Muscle layer of duodenum (tissue), 2 donors: ENCODE results near the gene PCDH9.

Experiments used
- H3K27ac ChIP-seq: one replicate; pipeline ENCODE4 v1.7.0; 2013; ENCODE audit warnings: mild to moderate bottlenecking, low read length
- H3K27me3 ChIP-seq: one replicate; pipeline ENCODE4 v1.7.0; 2013; ENCODE audit warnings: low read depth, mild to moderate bottlenecking, control low read depth, low read length
- H3K36me3 ChIP-seq, 2 donors: one replicate each; pipeline ENCODE4 v1.7.0; 2013; ENCODE audit warnings: low read length in 2 of 2, control low read depth in 1 of 2, mild to moderate bottlenecking in 1 of 2; ENCODE audit not compliant: insufficient read depth in 2 of 2, control insufficient read depth in 1 of 2
- H3K4me1 ChIP-seq, 2 donors: one replicate each; pipeline ENCODE4 v1.7.0; 2013; ENCODE audit warnings: low read length in 2 of 2, mild to moderate bottlenecking in 2 of 2, control low read depth in 1 of 2, moderate library complexity in 1 of 2; ENCODE audit not compliant: insufficient read depth in 2 of 2, control insufficient read depth in 1 of 2
- H3K4me3 ChIP-seq, 2 donors: one replicate each; pipeline ENCODE4 v1.7.0; 2013; ENCODE audit warnings: low read length in 2 of 2, low read depth in 1 of 2, mild to moderate bottlenecking in 1 of 2
- H3K9me3 ChIP-seq, 2 donors: one replicate each; pipeline ENCODE4 v1.7.0; 2013; ENCODE audit warnings: low read length in 2 of 2, control low read depth in 1 of 2, mild to moderate bottlenecking in 1 of 2; ENCODE audit not compliant: control insufficient read depth in 1 of 2
- donor health status: healthy.

Gene PCDH9

GRCh38 chr13:66830940-66831716, 399.0 kb downstream of the PCDH9 start:
- H3K27ac ChIP-seq: no peak overlapping the region
- H3K4me1 ChIP-seq: no peaks in the 10 kb centered on the region
- H3K36me3 ChIP-seq: no peaks in the 10 kb centered on the region
- H3K27me3 ChIP-seq: no peaks in the 10 kb centered on the region
- no peaks in the 10 kb centered on the region for H3K9me3 ChIP-seq
- H3K4me3 ChIP-seq: no peak overlapping the region

DNA sequence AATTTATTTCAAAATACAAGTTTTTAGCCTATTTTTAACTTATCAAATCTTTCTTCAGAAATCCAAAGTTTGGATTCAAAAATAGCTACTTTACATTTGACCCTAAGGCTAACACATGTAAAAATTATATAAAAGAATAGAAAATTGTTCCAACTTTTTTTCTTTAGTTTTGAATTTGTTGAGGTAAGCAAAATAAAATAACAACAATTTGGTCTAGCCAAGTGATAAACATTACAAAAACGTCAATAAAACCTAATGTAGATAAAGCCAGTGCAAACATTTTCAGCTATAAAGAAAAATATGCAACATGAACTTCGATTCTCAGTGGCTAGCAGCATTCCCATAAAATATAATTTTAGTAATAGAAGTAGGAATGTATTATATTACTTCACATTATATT, 400.3 kb downstream of the PCDH9 start:
- Histone ChIP-seq H3K27me3 (no peaks in the 10 kb centered on the region), H3K4me3 (no peak overlapping the region), H3K27ac (no peak overlapping the region), H3K9me3 (no peaks in the 10 kb centered on the region), H3K4me1 (no peaks in the 10 kb centered on the region), H3K36me3 (no peaks in the 10 kb centered on the region)

GRCh38 chr13:66826398-66826797, 403.7 kb downstream of the PCDH9 start:
- Histone ChIP-seq H3K4me1 (no peaks in the 10 kb centered on the region), H3K27ac (no peak overlapping the region), H3K36me3 (no peaks in the 10 kb centered on the region), H3K4me3 (no peak overlapping the region), H3K9me3 (no peaks in the 10 kb centered on the region), H3K27me3 (no peaks in the 10 kb centered on the region)

GRCh38 chr13:66821551-66821950, 408.6 kb downstream of the PCDH9 start:
- H3K27ac ChIP-seq: no peak overlapping the region
- H3K27me3 ChIP-seq: no peaks in the 10 kb centered on the region
- H3K9me3 ChIP-seq: no peaks in the 10 kb centered on the region
- no peak overlapping the region for H3K4me3 ChIP-seq
- no peaks in the 10 kb centered on the region for H3K4me1 ChIP-seq
- H3K36me3 ChIP-seq: no peaks in the 10 kb centered on the region

GRCh38 chr13:66811455-66811854, 418.7 kb downstream of the PCDH9 start:
- Histone ChIP-seq H3K27me3 (no peaks in the 10 kb centered on the region), H3K4me1 (no peaks in the 10 kb centered on the region), H3K9me3 (no peaks in the 10 kb centered on the region), H3K4me3 (no peak overlapping the region), H3K36me3 (no peaks in the 10 kb centered on the region), H3K27ac (no peak overlapping the region)

DNA sequence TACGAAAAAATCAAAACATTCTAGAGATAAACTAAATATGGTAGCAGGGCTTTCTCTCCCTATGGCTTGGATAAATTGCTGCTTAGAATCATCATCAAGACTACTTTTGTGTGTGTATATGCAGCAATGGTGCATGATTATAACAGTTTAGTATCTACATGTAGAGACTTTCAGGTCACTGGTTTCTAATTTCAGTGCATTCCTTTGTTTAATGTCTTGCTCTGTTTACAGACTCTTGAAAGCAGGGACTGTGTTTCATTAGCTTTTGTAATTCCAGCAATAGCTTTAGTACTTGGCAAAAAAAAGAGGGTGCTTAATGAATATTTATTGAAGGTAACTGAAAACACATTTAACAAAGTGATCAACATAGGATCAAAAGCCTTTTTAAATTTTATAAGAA, 420.7 kb downstream of the PCDH9 start:
- no peak overlapping the region for H3K4me3 ChIP-seq
- H3K4me1 ChIP-seq: no peaks in the 10 kb centered on the region
- H3K27ac ChIP-seq: no peak overlapping the region

GRCh38 chr13:66807251-66807650, 422.9 kb downstream of the PCDH9 start:
- H3K4me3 ChIP-seq: no peak overlapping the region
- H3K27ac ChIP-seq: no peak overlapping the region
- H3K4me1 ChIP-seq: no peaks in the 10 kb centered on the region
- no peaks in the 10 kb centered on the region for H3K36me3 ChIP-seq
- no peaks in the 10 kb centered on the region for H3K9me3 ChIP-seq
- no peaks in the 10 kb centered on the region for H3K27me3 ChIP-seq

More for the DNA sequence above, 420.7 kb downstream of the PCDH9 start:
- no peaks in the 10 kb centered on the region for H3K27me3 ChIP-seq
- H3K36me3 ChIP-seq: no peaks in the 10 kb centered on the region
- H3K9me3 ChIP-seq: no peaks in the 10 kb centered on the region

GRCh38 chr13:66805657-66806056, 424.5 kb downstream of the PCDH9 start:
- Histone ChIP-seq H3K9me3 (no peaks in the 10 kb centered on the region), H3K27ac (no peak overlapping the region), H3K4me1 (no peaks in the 10 kb centered on the region), H3K4me3 (no peak overlapping the region), H3K36me3 (no peaks in the 10 kb centered on the region), H3K27me3 (no peaks in the 10 kb centered on the region)

- no peak overlapping the region for H3K27ac ChIP-seq
- no peaks in the 10 kb centered on the region for H3K4me1 ChIP-seq
- no peak overlapping the region for H3K4me3 ChIP-seq
- H3K36me3 ChIP-seq: no peaks in the 10 kb centered on the region
- no peaks in the 10 kb centered on the region for H3K27me3 ChIP-seq
- no peaks in the 10 kb centered on the region for H3K9me3 ChIP-seq
These were observed 426.2 kb downstream of the PCDH9 start for GRCh38 chr13:66803808-66804456.

GRCh38 chr13:66803013-66803807, 426.9 kb downstream of the PCDH9 start:
- Histone ChIP-seq H3K27me3 (no peaks in the 10 kb centered on the region), H3K4me1 (no peaks in the 10 kb centered on the region), H3K9me3 (no peaks in the 10 kb centered on the region), H3K27ac (no peak overlapping the region), H3K4me3 (no peak overlapping the region), H3K36me3 (no peaks in the 10 kb centered on the region)

- Histone ChIP-seq H3K4me1 (no peaks in the 10 kb centered on the region), H3K4me3 (no peak overlapping the region), H3K36me3 (no peaks in the 10 kb centered on the region), H3K27ac (no peak overlapping the region), H3K27me3 (no peaks in the 10 kb centered on the region), H3K9me3 (no peaks in the 10 kb centered on the region)
These were observed 434.5 kb downstream of the PCDH9 start for GRCh38 chr13:66795636-66796035.
